Right cardiac atrium (tissue), 5 donors: ENCODE measurements around the gene UTP11. TPM values are rescaled to one million over a fixed set of nuclear protein-coding genes. Genes with fewer than 3 reads are reported as not detected.

Experiments
- ATAC-seq, 2 donors: fragments of 200-7000 bp; cut with Tn5 transposase; one replicate each; pipeline versions ENCODE4 v1.8.0 to v1.9.1; 2020; ENCODE audit warnings: moderate library complexity in 2 of 2, mild to moderate bottlenecking in 1 of 2
- DNase-seq, 3 donors: peaks; one replicate each; pipeline ENCODE4 v3.0.0-alpha.2; 2020
- H3K27ac ChIP-seq: one replicate; pipeline ENCODE4 v1.5.1; 2013; ENCODE audit warnings: mild to moderate bottlenecking, low read length, control low read depth, moderate library complexity
- H3K27me3 ChIP-seq: one replicate; pipeline ENCODE4 v1.6.1; 2013; ENCODE audit not compliant: control insufficient read depth, insufficient read depth
- H3K4me1 ChIP-seq: one replicate; pipeline ENCODE4 v1.6.1; 2013; ENCODE audit warnings: low read length; ENCODE audit not compliant: control insufficient read depth, insufficient read depth
- H3K4me3 ChIP-seq: one replicate; pipeline ENCODE4 v1.5.1; 2013; ENCODE audit warnings: low read length, control low read depth
- H3K9me3 ChIP-seq: one replicate; pipeline ENCODE4 v1.6.1; 2013; ENCODE audit warnings: low read length; ENCODE audit not compliant: control insufficient read depth
- WGBS: extraction: QIAGEN DNeasy Blood & Tissue Kit; methylation state at CpG from one replicate; pipeline ENCODE4 v1.1.7; 2013; 5-methylcytosine and 5-hydroxymethylcytosine counted together
- intact Hi-C, 4 donors: fragments of 100-400 bp; cut with DNase I; formaldehyde crosslinking; loops; one replicate each; pipeline versions ENCODE4 v1.11.0 to v1.14.0; 2022 to 2023
- polyA plus RNA-seq: library from polyadenylated mRNA; stranded (reverse); fragments of 200-250 nt; gene quantifications from one replicate; pipeline ENCODE4 v1.2.3, GENCODE V29; 2013
- total RNA-seq, 4 donors: library from RNA; stranded (reverse); fragmentation: NEBNext Ultra II Directional; extraction: Animal tissue kit (Norgen Biotek cat#: 25700); gene quantifications; one replicate each; pipeline ENCODE4 v1.2.1, GENCODE V29; 2021
- donor health status: healthy with polysubstance abuse.
- donor health status: DM: no; HTN: yes; CAD: no.
- donor health status: DM: no; HTN: no; CAD: no.
- donor health status: DM: no; HTN: yes; CAD: no; lungs with severe emphysema.
- donor health status: DM: yes; HTN: yes; CAD: no.

The UTP11 gene
- total and polyA plus RNA-seq, 5 donors = 25.5 to 34.5 (median 30.1) TPM

DNA sequence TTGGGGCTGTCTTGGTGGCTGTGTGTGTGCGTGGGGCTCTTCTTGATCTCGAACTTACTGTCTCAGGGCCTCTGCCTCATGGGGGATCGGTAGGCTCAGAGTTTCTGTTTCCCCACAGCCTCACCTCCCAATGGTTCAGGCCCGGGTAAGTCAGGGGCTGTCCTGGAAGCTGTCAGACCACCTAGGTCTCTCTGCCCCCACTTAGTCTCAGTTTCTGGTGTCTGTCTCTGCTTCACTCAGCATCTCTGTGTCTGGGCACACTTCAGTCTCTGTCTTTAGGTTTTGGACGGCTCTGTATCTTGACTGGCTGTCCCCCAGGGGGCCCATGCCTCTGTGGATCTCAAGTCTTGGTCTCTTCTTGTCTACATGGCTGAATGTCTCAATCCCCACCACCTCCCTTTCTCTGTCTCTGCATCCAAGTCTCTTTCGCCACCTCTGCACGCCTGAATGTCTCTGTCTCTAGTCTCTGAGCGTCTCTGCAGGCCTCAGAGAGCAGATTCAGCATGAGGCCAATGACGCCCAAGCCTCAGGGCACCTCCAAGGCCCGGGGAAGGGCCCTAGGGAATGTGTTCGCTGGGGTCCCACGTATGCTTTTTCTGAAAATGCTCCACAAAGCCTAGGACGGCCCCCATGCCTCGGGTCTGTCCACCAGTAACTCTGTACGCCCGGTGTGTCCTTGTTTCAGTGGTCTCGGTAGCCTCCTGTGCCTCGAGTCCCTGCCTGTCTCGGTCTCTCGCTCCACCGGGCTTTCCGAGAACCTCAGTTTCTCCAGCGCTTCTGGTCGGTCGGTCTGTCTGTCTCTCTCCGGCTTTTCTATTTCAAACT lies 8.0 kb upstream of the UTP11 start:
- WGBS = 9% methylated on average over 26 of the region's 26 CpGs
- H3K4me1 ChIP-seq = peaks cover 23% of the 10 kb centered on the region
- H3K9me3 ChIP-seq = no peaks in the 10 kb centered on the region
- DNase-seq (no peak), ATAC-seq (no peak)
- intact Hi-C loops = no loop called here
- no peaks in the 10 kb centered on the region for H3K27me3 ChIP-seq
- H3K27ac ChIP-seq = peak overlapping the region; percentile 25
- peak overlapping the region; percentile 98 for H3K4me3 ChIP-seq

DNA sequence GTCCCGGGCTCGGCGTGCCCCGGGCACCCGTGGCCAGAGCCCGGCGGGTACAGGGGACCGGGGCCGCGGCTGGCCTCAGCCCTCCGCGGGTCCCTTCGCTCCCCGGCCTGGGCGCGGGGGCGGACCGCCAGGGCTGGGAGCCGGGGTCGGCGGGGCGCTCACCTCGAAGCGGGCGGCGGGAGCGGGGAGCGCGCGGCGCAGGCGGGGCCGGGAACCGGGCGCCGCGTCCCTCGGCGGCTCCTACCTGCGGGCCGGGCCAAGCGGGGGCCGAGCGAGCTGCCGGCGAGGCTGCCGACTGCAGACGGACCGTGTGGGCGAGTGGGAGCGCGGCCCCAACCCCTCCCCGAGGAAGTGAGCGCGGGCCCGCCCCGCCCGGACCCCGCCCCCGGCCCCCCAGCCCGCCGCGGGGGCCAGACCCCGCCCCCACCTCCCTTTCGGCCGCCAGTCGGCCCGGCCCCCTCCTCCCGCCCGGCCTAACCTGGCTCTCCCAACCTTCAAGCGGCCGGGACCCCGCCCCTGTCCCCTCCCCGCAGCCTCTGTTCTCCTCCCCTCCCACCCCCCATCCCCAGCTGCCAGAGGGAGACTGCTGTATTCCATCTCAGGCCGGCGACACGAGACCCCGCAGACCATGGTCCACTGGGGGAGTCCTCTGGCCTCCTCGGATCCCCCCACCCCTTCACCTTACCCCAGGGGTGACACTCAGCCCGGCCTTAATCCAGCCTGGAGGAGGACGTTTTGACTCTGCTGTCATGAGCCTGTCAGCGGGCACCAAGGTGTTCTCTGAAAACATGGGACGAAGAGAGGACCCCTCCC lies 7.1 kb upstream of the UTP11 start, which contains the start of gene FHL3:
FHL3 (minus strand) TSS at position 320 of the 813 bp plus-strand sequence. CDS start 6,102 bp downstream, outside the sequence.
- Histone ChIP-seq H3K4me3 (peak within 1 kb of the TSS; percentile 98), H3K27ac (peak within 1 kb of the TSS; percentile 72), H3K4me1 (peaks cover 17% of the 10 kb centered on the region), H3K27me3 (no peaks in the 10 kb centered on the region), H3K9me3 (no peaks in the 10 kb centered on the region)
- intact Hi-C loops = no loop called here
- DNase-seq (peak; percentile 70 to 91 (median 90)), ATAC-seq (peak; percentile 60 to 77)
- whole genome bisulfite sequencing = 3% methylated on average over 83 of the region's 83 CpGs

DNA sequence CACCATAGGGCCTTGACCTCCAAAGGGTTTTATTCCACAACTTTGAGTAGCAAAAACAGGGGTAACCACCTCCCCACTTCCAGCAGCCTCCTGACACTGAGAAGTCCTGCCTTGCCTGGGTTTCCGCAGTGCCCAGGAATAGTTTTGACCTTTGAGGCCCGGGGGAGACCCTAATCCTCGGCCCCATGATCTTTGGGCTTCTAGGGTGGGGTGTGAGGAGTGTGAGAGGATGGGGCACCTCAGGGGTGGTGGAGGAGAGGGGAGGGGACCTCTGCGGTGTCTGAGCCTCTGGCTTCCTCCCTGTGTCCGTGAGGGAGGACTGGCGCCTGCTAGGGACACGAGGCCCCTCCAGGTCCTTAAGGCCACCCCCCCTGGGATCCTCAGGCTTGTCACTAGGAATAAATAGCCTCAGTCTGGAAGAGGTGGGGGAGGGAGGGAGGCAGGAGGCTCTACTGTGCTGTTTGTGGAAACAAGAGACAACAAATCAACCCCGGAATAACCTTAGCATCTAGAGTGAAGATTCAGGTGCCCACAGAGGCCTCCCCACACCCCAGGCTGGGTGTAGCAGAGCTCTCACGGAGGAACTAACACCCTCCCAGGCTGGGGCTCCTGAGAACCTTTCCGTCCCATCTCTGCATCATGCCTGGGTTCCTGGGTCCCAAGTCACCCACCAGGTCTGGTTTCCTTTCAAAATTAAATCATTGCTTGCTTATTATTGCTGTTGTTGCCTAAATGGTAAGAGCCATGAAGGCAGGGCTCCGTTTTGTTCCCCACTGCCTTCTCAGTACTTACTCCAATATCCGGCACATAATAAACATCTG lies 6.3 kb upstream of the UTP11 start:
- Histone ChIP-seq H3K9me3 (no peaks in the 10 kb centered on the region), H3K4me1 (peaks cover 10% of the 10 kb centered on the region), H3K27me3 (no peaks in the 10 kb centered on the region), H3K27ac (peak overlapping the region; percentile 32), H3K4me3 (no peak overlapping the region)
- intact Hi-C loops = no loop called here
- peak; percentile 22 to 24 for ATAC-seq
- DNase-seq = peak in 1 of 3 donors; percentile 77
- WGBS = 56% methylated on average over 12 of the region's 12 CpGs

DNA sequence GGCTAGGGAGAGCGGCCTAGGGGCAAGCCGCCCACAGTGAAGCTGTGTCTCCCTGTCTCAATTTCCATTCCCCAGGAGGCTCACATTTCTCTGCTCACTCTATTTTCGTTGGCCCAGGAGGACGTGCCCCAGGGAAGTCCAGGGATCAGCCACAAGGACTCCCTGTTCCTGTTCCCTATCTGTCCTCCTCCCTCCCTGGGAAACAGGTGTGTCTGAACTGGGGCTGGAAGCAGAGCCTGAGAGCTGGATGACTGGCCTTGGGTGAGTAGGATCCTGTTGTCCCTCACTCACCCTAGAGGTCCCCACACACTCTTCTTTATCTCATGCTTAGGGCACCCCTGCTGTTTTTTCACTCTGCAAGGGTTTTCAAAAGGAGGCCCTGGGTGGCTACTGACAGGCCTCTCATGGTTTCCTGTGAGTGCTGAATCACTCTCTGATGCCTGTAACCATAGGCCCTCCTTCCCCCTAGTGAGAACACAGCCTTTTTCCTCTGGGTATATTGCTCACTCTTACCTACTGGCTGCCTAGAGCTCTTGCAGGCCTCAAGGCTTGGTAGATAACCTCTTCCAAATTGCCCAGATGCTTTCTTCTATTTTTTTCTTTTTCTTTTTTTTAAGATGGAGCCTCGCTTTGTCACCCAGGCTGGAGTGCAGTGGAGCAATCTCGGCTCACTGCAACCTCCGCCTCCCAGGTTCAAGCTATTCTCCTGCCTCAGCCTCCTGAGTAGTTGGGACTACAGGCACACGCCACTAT lies 3.3 kb upstream of the UTP11 start:
- 75% methylated on average over 8 of the region's 8 CpGs for WGBS
- Histone ChIP-seq H3K4me3 (no peak overlapping the region), H3K27ac (no peak overlapping the region)

DNA sequence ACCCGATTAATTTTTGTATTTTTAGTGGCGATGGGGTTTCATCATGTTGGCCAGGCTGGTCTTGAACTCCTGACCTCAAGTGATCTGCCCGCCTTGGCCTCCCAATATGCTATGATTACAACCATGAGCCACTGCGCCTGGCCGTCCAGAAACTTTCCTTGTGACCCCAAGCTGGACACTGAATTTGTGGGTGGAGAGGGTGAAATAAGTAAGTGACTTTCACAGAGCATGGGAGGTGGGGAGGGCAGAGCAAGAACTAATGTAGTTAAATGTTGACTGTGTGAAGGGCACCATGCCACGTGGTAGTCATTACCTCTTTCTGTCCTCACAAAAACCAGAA lies 2.7 kb upstream of the UTP11 start:
- DNase-seq (no peak), ATAC-seq (no peak)
- Histone ChIP-seq H3K27me3 (no peaks in the 10 kb centered on the region), H3K9me3 (no peaks in the 10 kb centered on the region), H3K27ac (no peak overlapping the region), H3K4me3 (no peak overlapping the region), H3K4me1 (peaks cover 3% of the 10 kb centered on the region)
- intact Hi-C loops = no loop called here
- 87% methylated on average over 6 of the region's 6 CpGs for WGBS

More for the DNA sequence above, 3.3 kb upstream of the UTP11 start:
- Histone ChIP-seq H3K9me3 (no peaks in the 10 kb centered on the region), H3K27me3 (no peaks in the 10 kb centered on the region), H3K4me1 (peaks cover 3% of the 10 kb centered on the region)
- intact Hi-C loops = no loop called here
- no peak for DNase-seq
- peak in 1 of 2 donors; percentile 5 for ATAC-seq

DNA sequence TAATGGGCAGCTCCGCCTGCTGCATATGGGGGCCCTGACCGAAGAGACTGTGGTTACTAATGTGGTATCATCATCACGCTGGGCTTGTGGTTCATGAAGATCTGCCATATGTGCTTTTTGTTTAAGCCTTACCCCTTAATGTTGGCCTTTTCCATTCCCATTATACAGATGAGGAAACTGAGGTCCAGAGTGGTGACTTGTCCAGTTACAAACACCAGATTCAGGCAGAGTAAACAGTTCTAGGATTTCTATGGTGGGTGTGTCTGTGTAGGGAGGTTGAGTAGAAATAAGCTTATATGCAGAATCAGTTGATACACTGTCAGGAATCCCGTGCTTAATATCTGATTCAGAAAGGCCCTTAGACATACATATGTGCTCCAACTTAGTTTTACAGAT lies 691 bp downstream of the UTP11 start:
- Histone ChIP-seq H3K27me3 (no peaks in the 10 kb centered on the region), H3K4me3 (peak overlapping the region; percentile 97), H3K4me1 (peaks cover 1% of the 10 kb centered on the region), H3K9me3 (no peaks in the 10 kb centered on the region), H3K27ac (peak overlapping the region; percentile 99)
- WGBS = 12% methylated on average over 4 of the region's 4 CpGs
- intact Hi-C loops = no loop called here
- ATAC-seq (no peak), DNase-seq (no peak)

DNA sequence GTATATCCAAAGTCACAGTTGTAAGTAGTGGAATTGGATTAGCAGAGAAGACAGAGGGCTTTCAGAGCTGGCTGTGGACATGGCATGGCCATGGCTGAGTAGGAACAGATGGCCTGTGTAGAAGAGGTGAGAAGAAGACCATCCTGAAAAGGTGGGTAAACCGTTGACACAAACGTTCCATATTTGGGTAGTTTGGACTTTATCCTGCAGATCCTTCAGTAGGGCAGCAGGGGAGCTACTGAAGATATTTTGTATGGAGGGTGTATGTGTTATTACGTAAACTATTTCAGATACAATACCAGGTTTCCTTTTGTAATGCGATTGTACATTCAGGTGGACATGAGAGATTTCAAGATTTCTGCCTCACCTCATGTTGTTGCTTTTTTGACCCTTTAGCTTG lies 1.6 kb downstream of the UTP11 start:
- peaks cover 1% of the 10 kb centered on the region for H3K4me1 ChIP-seq
- no peak overlapping the region for H3K27ac ChIP-seq
- intact Hi-C loops = no loop called here
- 53% methylated on average over 4 of the region's 4 CpGs for WGBS
- DNase-seq (no peak), ATAC-seq (no peak)
- H3K4me3 ChIP-seq = no peak overlapping the region
- H3K9me3 ChIP-seq = no peaks in the 10 kb centered on the region
- no peaks in the 10 kb centered on the region for H3K27me3 ChIP-seq

DNA sequence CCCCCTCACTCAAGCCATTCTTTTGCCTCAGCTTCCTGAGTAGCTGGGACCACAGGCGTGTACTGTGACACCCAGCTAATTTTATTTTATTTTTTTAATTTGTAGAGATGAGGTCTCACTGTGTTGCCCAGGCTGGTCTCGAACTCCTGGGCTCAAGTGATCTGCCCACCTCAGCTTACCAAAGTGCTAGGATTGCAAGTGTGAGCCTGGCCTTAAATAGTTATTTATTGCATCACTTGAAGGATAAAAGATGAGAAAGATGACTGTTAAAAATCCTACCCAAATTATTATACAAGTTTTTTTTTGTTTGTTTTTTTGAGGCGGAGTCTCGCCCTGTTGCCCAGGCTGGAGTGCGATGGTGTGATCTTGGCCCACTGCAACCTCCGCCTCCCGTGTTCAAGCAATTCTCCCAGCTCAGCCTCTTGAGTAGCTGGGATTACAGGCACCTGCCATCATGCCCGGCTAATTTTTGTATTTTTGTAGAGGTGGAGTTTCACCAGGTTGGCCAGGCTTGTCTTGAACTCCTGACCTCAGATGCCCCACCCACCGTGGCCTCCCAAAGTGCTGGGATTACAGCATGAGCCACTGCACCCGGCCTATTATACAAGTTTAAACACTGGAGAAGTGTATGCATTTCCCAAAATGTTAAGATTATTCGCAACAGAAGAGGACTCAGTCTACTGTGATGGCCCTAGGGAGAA lies 2.3 kb downstream of the UTP11 start:
- 83% methylated on average over 11 of the region's 11 CpGs for WGBS
- DNase-seq (no peak), ATAC-seq (no peak)
- intact Hi-C loops = no loop called here
- H3K4me1 ChIP-seq = peaks cover 1% of the 10 kb centered on the region
- H3K27ac ChIP-seq = no peak overlapping the region
- H3K4me3 ChIP-seq = no peak overlapping the region
- no peaks in the 10 kb centered on the region for H3K27me3 ChIP-seq
- H3K9me3 ChIP-seq = no peaks in the 10 kb centered on the region

DNA sequence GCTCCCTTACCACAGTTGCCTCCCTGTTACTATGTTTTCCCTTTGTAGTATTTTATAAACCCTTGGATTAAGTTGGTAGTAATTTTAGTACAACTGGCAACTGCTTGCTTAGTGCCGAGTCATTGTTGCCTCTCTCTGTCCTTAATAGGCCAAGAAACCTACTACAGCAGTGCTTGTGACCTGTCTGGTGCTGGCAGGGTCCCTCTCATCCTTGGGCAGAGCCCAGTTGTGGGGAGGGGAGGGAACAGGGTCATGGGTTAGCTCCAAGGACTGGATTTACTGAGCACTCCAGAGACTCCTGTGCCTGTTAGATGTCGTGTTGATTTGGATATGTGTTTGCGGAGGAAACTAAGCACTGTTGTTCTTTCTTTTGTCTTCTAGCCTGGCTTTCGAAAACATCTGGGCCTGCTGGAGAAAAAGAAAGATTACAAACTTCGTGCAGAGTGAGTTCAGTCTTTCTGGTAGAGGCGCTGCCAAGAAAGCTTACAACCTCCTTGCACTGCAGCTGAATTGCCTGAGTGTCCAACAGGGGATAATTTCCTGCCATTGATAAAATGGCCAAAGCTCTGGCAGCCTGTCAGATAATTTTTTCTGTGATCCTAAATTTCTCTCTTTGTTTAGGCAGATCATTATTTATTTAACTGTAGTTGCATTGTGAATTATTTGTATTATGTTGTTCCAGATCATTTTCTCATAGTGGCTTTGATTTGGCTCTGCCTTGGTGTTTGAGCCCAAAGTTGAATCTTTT lies 3.6 kb downstream of the UTP11 start:
- Histone ChIP-seq H3K9me3 (no peaks in the 10 kb centered on the region), H3K27me3 (no peaks in the 10 kb centered on the region), H3K4me1 (peaks cover 1% of the 10 kb centered on the region), H3K4me3 (no peak overlapping the region), H3K27ac (peak overlapping the region; percentile 68)
- peak in 1 of 2 donors; percentile 9 for ATAC-seq
- WGBS = 27% methylated on average over 6 of the region's 6 CpGs
- intact Hi-C loops = no loop called here
- no peak for DNase-seq
